Uterine smooth muscle cell (primary cell): ENCODE results near the gene AFF3. TPM values are rescaled to one million over a fixed set of nuclear protein-coding genes. Genes with fewer than 3 reads are reported as not detected.

Source experiments
- total RNA-seq: library from RNA; depleted of rRNA; stranded (reverse); fragments of >200 nt; gene quantifications from 2 replicates; pipeline ENCODE4 v1.2.3, GENCODE V29; 2014

Gene AFF3, protein sequence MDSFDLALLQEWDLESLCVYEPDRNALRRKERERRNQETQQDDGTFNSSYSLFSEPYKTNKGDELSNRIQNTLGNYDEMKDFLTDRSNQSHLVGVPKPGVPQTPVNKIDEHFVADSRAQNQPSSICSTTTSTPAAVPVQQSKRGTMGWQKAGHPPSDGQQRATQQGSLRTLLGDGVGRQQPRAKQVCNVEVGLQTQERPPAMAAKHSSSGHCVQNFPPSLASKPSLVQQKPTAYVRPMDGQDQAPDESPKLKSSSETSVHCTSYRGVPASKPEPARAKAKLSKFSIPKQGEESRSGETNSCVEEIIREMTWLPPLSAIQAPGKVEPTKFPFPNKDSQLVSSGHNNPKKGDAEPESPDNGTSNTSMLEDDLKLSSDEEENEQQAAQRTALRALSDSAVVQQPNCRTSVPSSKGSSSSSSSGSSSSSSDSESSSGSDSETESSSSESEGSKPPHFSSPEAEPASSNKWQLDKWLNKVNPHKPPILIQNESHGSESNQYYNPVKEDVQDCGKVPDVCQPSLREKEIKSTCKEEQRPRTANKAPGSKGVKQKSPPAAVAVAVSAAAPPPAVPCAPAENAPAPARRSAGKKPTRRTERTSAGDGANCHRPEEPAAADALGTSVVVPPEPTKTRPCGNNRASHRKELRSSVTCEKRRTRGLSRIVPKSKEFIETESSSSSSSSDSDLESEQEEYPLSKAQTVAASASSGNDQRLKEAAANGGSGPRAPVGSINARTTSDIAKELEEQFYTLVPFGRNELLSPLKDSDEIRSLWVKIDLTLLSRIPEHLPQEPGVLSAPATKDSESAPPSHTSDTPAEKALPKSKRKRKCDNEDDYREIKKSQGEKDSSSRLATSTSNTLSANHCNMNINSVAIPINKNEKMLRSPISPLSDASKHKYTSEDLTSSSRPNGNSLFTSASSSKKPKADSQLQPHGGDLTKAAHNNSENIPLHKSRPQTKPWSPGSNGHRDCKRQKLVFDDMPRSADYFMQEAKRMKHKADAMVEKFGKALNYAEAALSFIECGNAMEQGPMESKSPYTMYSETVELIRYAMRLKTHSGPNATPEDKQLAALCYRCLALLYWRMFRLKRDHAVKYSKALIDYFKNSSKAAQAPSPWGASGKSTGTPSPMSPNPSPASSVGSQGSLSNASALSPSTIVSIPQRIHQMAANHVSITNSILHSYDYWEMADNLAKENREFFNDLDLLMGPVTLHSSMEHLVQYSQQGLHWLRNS (N-terminal part only)
- total RNA-seq, result 2.1 and 3.1 TPM in 2 replicates

GRCh38 chr2:100142393-100142792 lies at the start of gene AFF3:
Gene AFF3 (minus strand): TSS chr2:100142590. CDS start chr2:100104454, 38,136 bp downstream.

Other genes starting within 250 kb of the AFF3 start
- gene LONRF2, start 179.9 kb upstream of the AFF3 start, total RNA-seq, result 6.5 and 7.6 TPM in 2 replicates